ENCODE measurements around the gene RNU4-1. TPM values are rescaled to one million over a fixed set of nuclear protein-coding genes. Genes with fewer than 3 reads are reported as not detected.
"Not testable (repeated sequence)": the region's sequence is repeated elsewhere in the genome, so short reads cannot be mapped to it uniquely, and the experiment has no call there.

Gene RNU4-1
- total RNA-seq: 2,088 TPM
- long read RNA-seq: 0 reads

DNA sequence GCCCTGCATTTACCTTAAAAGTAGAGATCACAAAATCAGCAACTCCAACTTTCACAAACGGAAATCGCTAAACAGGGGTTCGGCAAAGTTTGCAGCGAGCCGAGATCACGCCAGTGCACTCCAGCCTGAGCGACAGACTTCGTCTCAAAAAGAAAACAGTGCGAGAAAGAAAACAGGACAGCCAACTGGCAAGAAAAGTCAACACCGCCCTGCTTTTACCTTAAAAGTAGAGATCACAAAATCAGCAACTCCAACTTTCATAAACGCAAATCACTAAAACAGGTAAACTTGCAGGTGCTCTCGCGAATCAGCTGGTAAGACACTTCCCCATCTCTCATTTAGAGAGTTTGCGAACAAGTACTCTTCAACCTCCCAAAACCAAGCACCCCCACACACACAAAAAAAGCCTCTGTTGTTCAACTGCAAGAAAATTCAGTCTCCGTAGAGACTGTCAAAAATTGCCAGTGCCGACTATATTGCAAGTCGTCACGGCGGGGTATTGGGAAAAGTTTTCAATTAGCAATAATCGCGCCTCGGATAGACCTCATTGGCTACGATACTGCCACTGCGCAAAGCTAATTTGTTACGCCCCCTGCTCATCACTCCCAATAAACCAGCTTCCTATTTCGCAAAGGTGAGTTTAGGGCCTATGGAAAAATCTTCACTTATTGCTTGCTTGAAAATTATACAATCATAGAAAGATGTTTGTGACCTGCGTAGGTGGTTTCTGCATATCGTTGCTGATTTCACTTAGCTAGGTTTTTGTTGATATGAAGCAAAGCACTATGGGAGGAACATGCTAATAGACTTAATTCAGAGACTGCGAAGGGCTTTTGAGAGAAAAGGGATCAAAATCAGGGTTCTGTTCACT, at the start of gene RNU4-1:
Gene RNU4-1 (minus strand): TSS at position 577 of the 871 bp plus-strand sequence.
- intact Hi-C loops (cut with micrococcal nuclease): no loop called here

GRCh38 chr12:120342175-120343038, 49.4 kb upstream of the RNU4-1 start:
- TF ChIP-seq CTCF (IDR thresholded peaks at IDR 0.05; ENCODE audit: borderline replicate concordance): no peak

More for the DNA sequence above, at the start of gene RNU4-1:
- Histone ChIP-seq H3K4me1 (peaks cover 22% of the 10 kb centered on the region), H3K4me3 (peak within 1 kb of the TSS; percentile 72), H3K9me3 (replicated peaks) (no peaks in the 10 kb centered on the region), H3K36me3 (no peaks in the 10 kb centered on the region), H3K27ac (replicated peaks) (peak within 1 kb of the TSS; percentile 97), H3K27me3 (ENCODE audit: low read depth) (no peaks in the 10 kb centered on the region)
- DNase-seq: peak; percentile 45
- no peak for TF ChIP-seq CTCF (IDR thresholded peaks at IDR 0.05; ENCODE audit: borderline replicate concordance)

GRCh38 chr12:120339256-120339655, 46.2 kb upstream of the RNU4-1 start:
- TF ChIP-seq CTCF (IDR thresholded peaks at IDR 0.05; ENCODE audit: borderline replicate concordance): no peak
- intact Hi-C loops (cut with micrococcal nuclease): no loop called here

More at GRCh38 chr12:120342175-120343038, 49.4 kb upstream of the RNU4-1 start:
- H3K27me3 ChIP-seq (ENCODE audit: low read depth): peaks cover 7% of the 10 kb centered on the region
- peaks cover 4% of the 10 kb centered on the region for H3K36me3 ChIP-seq
- intact Hi-C loops (cut with micrococcal nuclease): no loop called here
- no peaks in the 10 kb centered on the region for H3K9me3 ChIP-seq (replicated peaks)
- no peak overlapping the region for H3K4me3 ChIP-seq
- no peaks in the 10 kb centered on the region for H3K4me1 ChIP-seq
- no peak overlapping the region for H3K27ac ChIP-seq (replicated peaks)
- no peak for DNase-seq

DNA sequence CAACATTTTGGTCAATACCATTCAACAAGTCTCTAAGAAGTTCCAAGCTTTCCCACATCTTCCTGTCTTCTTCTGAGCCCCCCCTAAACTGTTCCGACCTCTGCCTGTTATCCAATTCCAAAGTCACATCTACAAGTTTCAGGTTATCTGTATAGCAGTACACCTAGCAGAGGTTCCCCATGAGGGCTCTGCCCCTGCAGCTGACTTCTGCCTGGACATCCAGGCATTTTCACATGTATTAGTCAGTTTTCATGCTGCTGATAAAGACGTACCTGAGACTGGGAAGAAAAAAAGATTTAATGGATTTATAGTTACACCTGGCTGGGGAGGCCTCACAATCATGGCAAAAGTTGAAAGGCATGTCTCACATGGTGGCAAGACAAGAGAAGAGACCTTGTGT, 44.7 kb upstream of the RNU4-1 start:
- Histone ChIP-seq H3K4me3 (no peak overlapping the region), H3K27me3 (ENCODE audit: low read depth) (peaks cover 7% of the 10 kb centered on the region), H3K9me3 (replicated peaks) (no peaks in the 10 kb centered on the region), H3K4me1 (no peaks in the 10 kb centered on the region), H3K27ac (replicated peaks) (no peak overlapping the region), H3K36me3 (no peaks in the 10 kb centered on the region)
- intact Hi-C loops (cut with micrococcal nuclease): no loop called here
- DNase-seq: no peak
- no peak for TF ChIP-seq CTCF (IDR thresholded peaks at IDR 0.05; ENCODE audit: borderline replicate concordance)

More at GRCh38 chr12:120339256-120339655, 46.2 kb upstream of the RNU4-1 start:
- Histone ChIP-seq H3K4me1 (no peaks in the 10 kb centered on the region), H3K27me3 (ENCODE audit: low read depth) (peaks cover 7% of the 10 kb centered on the region), H3K9me3 (replicated peaks) (no peaks in the 10 kb centered on the region), H3K36me3 (no peaks in the 10 kb centered on the region), H3K27ac (replicated peaks) (no peak overlapping the region), H3K4me3 (no peak overlapping the region)
- no peak for DNase-seq

GRCh38 chr12:120336392-120336791, 43.4 kb upstream of the RNU4-1 start:
- peaks cover 17% of the 10 kb centered on the region for H3K27me3 ChIP-seq (ENCODE audit: low read depth)
- H3K36me3 ChIP-seq; H3K4me1 ChIP-seq; intact Hi-C loops (cut with micrococcal nuclease); H3K4me3 ChIP-seq; H3K27ac ChIP-seq (replicated peaks); H3K9me3 ChIP-seq (replicated peaks); DNase-seq: not testable (repeated sequence)

Data from left ventricle myocardium inferior (tissue), 1 donor.